Mononuclear cell (primary cell): Measurements from ENCODE around the gene FOXL1. TPM values are rescaled to one million over a fixed set of nuclear protein-coding genes. Genes with fewer than 3 reads are reported as not detected.
"Not testable (repeated sequence)": the region's sequence is repeated elsewhere in the genome, so short reads cannot be mapped to it uniquely, and the experiment has no call there.

Source experiments
- H3K27me3 ChIP-seq: 2 replicates; pipeline ENCODE4 v1.6.0; 2011; ENCODE audit warnings: low read length, control low read depth; ENCODE audit not compliant: insufficient read depth
- H3K4me1 ChIP-seq: 2 replicates; pipeline ENCODE4 v1.5.1; 2011; ENCODE audit warnings: mild to moderate bottlenecking, low read length, control low read depth; ENCODE audit not compliant: insufficient read depth
- H3K4me3 ChIP-seq: 2 replicates; pipeline ENCODE4 v1.5.1; 2011; ENCODE audit warnings: mild to moderate bottlenecking, low read length, moderate library complexity
- H3K9me3 ChIP-seq: 2 replicates; pipeline ENCODE4 v1.5.1; 2011; ENCODE audit warnings: low read depth, mild to moderate bottlenecking, control low read depth, low read length
- total RNA-seq: library from RNA; depleted of rRNA; stranded (reverse); fragments of >200 nt; gene quantifications from one replicate; pipeline ENCODE4 v1.2.3, GENCODE V29; 2012

The FOXL1 gene
- total RNA-seq, 1 donor: not detected

DNA sequence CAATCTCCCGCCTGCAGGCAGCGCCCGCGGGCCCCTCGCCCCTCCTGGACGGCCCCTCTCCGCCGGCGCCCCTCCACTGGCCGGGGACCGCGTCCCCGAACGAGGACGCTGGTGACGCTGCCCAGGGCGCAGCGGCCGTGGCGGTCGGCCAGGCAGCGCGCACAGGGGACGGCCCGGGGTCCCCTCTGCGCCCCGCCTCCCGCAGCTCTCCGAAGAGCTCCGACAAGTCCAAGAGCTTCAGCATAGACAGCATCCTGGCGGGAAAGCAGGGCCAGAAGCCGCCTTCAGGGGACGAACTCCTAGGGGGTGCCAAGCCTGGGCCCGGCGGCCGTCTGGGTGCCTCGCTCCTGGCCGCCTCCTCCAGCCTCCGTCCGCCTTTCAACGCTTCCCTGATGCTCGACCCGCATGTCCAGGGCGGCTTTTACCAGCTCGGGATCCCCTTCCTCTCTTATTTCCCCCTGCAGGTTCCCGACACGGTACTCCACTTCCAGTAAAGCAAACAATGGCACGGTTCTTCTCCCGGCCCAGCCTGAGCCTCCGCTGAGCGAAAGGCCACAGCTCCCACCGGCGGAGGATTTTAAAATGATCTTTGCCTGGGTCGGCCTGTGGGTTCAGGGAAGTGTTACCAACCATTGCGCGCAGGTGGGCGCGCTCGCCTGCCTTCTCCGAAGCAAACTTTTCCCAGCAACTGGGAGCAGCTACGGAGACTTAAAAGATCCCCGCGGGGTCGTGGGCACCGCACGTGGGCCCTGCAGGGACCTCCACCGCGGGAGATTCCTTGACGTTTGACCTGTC lies 1.1 kb downstream of the FOXL1 start:
- H3K27me3 ChIP-seq: peaks cover 64% of the 10 kb centered on the region
- H3K4me3 ChIP-seq: no peak overlapping the region
- H3K9me3 ChIP-seq: no peaks in the 10 kb centered on the region
- peaks cover 12% of the 10 kb centered on the region for H3K4me1 ChIP-seq

DNA sequence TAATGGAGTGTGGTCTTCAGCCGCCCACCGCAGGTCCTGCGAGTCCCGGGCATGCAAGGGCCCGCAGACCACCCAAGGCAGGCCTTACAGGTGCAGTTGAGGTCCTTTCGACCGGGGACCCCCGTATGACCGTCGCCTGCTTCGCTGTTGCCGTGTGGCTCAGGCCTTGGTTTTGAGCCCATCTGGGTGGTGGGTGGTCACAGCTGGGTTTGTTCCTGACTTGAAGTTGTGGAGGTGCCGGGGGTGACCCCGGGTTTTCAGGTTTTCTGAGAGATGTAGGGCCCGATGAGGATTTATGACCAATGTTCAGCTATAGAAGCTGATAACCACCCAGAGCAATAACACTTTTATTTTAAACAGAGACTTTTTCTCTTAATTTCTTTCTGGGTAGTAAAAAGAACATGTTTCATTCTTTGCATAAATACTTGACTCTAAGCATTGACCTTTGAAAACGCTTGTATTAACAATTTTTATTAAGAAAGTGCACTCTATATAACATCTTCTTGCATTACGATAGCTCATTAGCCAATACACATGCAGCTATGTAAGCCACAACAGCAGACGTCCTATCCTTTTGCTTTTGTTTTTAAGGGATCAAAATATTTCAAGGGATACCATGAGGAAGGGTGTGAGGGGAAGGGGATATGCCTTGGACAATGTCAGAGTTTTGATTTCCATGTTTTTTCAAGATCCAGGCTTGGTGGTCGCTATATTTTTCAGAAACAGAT lies 1.9 kb downstream of the FOXL1 start:
- H3K4me1 ChIP-seq: peaks cover 12% of the 10 kb centered on the region
- H3K9me3 ChIP-seq: no peaks in the 10 kb centered on the region
- peaks cover 56% of the 10 kb centered on the region for H3K27me3 ChIP-seq

DNA sequence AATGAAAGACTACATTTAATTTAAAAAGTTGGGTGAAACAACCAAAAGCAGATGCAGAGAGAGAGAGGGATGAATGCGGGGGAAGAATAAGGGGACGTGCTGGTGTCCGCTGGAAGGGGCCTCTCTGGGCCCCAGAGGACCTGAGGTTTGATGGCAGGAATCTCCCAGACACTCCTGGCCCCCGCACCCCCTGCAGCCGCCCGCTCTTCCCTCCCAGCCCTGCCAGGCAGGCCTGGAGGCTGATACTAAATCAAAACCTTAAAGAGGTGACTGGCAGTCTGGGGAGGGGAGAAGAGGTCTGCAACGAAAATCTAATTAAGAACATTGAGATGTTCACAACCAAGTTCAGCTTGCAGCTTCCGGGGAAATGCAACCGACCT lies 2.4 kb downstream of the FOXL1 start:
- no peaks in the 10 kb centered on the region for H3K9me3 ChIP-seq
- no peak overlapping the region for H3K4me3 ChIP-seq
- H3K4me1 ChIP-seq: peaks cover 8% of the 10 kb centered on the region
- peaks cover 53% of the 10 kb centered on the region for H3K27me3 ChIP-seq

More for the DNA sequence above, 1.9 kb downstream of the FOXL1 start:
- no peak overlapping the region for H3K4me3 ChIP-seq

- H3K9me3 ChIP-seq: no peaks in the 10 kb centered on the region
- peaks cover 1% of the 10 kb centered on the region for H3K4me1 ChIP-seq
- H3K27me3 ChIP-seq: peaks cover 48% of the 10 kb centered on the region
- no peak overlapping the region for H3K4me3 ChIP-seq
Measured at GRCh38 chr16:86581458-86581857, 3.1 kb downstream of the FOXL1 start.

DNA sequence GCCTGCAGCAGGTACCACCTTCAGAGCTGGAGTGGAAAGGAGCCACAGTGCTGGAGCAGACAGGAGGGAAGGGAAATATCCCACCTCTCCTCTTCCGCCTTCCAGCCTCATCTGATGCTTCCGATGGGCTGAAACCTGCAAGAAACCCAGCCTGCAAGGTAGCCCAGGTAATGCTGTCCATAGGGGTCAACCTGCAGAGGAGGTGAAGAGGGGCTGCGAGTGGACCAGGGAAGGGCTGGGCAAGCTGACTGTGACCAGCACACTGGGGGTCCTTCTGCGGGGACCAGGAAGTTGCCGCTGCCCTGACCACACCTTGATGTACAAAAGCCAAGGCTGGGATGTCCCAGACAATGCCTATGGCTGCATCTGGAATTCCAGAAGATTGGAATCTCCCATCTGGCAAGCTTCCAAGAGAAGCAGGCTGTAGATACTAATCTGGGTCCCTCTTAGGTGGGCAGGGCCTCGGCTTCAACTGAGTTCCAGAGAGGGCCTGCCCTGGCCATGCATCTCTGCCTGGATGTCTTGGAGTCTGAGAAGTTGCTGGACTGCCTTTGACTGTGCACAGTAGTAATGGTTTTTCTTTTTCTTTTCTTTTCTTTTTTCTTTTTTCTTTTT lies 5.8 kb downstream of the FOXL1 start:
- no peaks in the 10 kb centered on the region for H3K4me1 ChIP-seq
- no peaks in the 10 kb centered on the region for H3K9me3 ChIP-seq
- H3K4me3 ChIP-seq: no peak overlapping the region
- peaks cover 28% of the 10 kb centered on the region for H3K27me3 ChIP-seq

- H3K9me3 ChIP-seq: no peaks in the 10 kb centered on the region
- H3K4me3 ChIP-seq: no peak overlapping the region
- H3K4me1 ChIP-seq: no peaks in the 10 kb centered on the region
- H3K27me3 ChIP-seq: peaks cover 24% of the 10 kb centered on the region
Measured at GRCh38 chr16:86584726-86585721, 6.7 kb downstream of the FOXL1 start.

DNA sequence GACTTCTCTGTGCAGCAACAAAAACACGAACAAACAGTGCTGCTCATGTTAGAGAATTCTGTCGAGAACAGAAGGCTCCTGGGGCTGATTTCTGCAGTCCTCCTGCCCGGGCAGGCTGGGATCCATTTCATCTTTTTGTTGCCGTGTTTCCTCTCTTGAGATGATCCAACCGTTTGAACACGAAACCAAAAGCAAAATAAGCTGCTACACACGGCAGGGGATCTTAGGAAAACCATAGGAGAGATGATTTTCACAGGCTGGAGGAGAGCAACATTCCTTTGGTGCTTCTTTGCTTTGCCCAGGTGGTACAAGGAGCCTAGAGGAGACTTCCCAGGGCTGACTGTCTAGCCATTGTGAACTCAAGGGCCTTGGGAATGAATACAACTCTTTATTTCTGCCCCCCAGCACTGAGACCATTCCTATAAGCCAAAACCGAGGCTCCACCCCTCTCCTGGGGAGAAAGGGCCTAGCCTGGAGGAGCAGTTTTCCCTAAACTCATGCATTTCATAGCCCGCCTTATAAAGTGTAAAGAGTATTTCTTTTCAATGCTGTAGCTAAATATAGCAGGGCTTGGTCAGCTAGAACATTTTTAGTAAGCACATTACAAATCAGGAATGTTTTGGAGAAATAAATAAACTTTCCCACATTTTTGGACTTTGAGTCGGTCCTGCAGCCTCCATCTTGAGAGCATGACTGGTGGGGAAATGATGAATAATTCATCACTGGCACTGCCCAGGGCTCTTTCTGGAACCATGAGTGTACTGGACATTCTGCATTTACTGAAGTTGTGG lies 7.7 kb downstream of the FOXL1 start:
- Histone ChIP-seq H3K9me3 (no peaks in the 10 kb centered on the region), H3K27me3 (peaks cover 17% of the 10 kb centered on the region), H3K4me3 (no peak overlapping the region), H3K4me1 (no peaks in the 10 kb centered on the region)

DNA sequence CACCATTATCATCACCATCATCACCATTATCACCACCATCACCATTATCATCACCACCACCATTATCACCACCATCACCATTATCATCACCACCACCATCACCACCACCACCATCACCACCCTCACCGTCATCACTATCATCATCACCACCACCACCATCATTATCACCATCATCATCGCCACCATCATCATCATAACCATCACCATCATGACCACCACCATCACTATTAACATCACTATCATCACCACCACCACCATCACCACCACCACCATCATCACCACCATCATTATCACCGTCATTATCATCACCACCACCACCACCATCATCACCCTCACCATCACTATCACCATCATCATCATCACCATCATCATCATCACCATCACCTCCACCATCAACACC lies 9.1 kb downstream of the FOXL1 start:
- no peak overlapping the region for H3K4me3 ChIP-seq
- no peaks in the 10 kb centered on the region for H3K4me1 ChIP-seq
- H3K27me3 ChIP-seq: peaks cover 6% of the 10 kb centered on the region
- H3K9me3 ChIP-seq: no peaks in the 10 kb centered on the region

DNA sequence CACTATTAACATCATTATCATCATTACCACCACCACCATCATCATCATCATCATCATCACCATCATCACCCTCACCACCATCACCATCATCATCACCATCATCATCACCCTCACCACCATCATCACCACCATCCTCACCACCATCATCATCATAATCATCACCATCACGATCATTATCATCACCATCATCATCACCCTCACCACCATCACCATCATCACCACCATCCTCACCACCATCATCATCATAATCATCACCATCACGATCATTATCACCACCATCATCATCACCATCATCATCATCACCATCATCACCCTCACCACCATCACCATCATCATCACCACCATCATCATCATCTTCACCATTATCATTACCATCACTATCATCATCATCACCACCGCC lies 9.6 kb downstream of the FOXL1 start:
- H3K4me1 ChIP-seq, H3K9me3 ChIP-seq, H3K27me3 ChIP-seq, H3K4me3 ChIP-seq: not testable (repeated sequence)

DNA sequence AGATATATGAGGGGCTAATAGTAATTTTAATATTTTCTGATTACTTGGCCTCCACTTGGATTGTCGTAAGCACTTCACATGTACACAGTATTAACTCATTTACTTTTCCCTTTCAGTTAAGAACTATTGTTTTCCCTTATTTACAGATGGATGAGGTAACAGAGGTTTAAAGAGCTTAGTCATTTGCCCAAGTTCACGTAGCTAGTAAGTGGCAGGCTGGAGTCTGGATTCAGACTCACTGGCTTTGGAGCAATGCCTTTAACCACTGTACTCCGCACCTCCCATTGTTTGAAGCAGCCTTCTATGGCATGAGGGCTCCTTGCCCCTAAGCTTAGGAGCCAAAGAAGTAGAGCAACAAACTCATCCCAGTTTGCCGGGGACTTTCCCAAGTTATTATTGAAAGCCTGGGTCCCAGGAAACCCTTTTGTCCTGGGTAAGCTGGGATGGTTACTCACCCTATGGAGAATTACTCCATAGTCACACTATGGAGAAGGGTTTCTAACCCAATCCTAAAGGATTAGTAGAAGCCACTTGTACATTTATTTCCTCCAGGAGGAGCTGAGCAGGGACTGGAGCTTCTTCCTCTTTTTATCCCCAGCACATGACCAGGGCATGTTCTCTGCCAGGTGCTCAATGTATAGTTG lies 12.3 kb downstream of the FOXL1 start:
- Histone ChIP-seq H3K9me3 (no peaks in the 10 kb centered on the region), H3K4me1 (no peaks in the 10 kb centered on the region), H3K4me3 (no peak overlapping the region), H3K27me3 (peaks cover 10% of the 10 kb centered on the region)

DNA sequence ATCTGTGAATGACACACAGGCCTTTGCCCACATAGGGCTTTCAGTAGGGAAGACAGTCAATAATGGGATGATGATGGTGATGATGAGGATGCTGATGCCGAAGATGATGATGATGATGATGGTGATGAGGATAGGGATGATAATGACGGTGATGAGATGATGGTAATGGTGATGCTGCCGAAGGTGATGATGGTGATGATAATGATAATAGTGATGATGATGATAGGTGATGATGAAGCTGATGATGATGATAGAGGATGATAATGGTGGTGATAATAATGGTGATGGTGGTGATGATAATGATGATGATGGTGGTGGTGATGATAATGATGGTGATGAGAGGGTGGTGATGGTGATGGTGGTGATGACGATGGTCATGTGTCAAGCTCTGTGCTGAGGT lies 12.9 kb downstream of the FOXL1 start:
- H3K27me3 ChIP-seq: peaks cover 10% of the 10 kb centered on the region
- no peak overlapping the region for H3K4me3 ChIP-seq
- H3K4me1 ChIP-seq: no peaks in the 10 kb centered on the region
- no peaks in the 10 kb centered on the region for H3K9me3 ChIP-seq

DNA sequence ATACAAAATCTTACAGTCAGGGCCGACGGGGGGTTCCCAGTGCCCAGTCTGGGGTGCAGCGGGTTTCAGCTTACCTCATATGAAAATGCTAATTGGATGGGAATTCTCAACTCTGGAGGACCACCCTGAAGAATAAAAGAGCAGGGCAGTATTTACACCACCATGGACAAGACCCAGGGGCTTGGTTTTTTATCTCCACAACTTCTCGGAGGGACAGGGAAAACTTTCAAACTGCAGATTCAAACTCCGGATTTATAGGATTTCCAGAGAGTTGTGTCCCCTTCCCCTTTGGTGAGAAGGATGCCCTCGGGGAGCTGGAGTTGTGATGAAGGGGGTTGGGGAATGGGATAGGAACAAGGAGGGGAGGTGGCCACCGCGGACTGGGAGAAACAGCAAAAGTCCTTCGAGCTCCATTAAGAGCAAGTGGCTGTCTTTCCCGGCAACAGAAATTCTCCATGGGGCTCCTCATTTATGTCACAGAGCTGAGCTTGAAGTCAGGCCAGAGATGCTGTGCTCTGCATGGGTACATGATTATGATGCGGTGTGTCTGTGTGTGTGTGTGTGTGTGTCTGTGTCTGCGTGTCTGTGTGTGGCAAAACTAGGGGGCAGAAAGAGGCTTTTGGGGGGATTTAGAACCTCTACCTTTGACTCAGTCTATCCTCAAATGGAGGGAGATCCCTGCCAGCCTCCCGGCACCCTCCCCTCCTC lies 15.7 kb downstream of the FOXL1 start:
- Histone ChIP-seq H3K9me3 (no peaks in the 10 kb centered on the region), H3K27me3 (peaks cover 10% of the 10 kb centered on the region), H3K4me1 (no peaks in the 10 kb centered on the region), H3K4me3 (no peak overlapping the region)

GRCh38 chr16:86594721-86595120 lies 16.4 kb downstream of the FOXL1 start:
- no peaks in the 10 kb centered on the region for H3K9me3 ChIP-seq
- H3K27me3 ChIP-seq: peaks cover 8% of the 10 kb centered on the region
- no peaks in the 10 kb centered on the region for H3K4me1 ChIP-seq
- no peak overlapping the region for H3K4me3 ChIP-seq
